Left lung (tissue), 10 donors: ENCODE results near the gene TSC22D1. TPM values are rescaled to one million over a fixed set of nuclear protein-coding genes. Genes with fewer than 3 reads are reported as not detected.
A peak's percentile ranks its signal among the peaks of the same experiment; 100 is the strongest.

ENCODE experiments used
- ATAC-seq: fragments of 200-7000 bp; cut with Tn5 transposase; one replicate; pipeline ENCODE4 v1.9.1; 2020; ENCODE audit warnings: moderate library complexity
- DNase-seq, 4 donors: peaks; one replicate each; pipeline ENCODE4 v3.0.0-alpha.2; 2013 to 2020
- H3K27ac ChIP-seq, 2 donors: fragments of 200-600 bp; sonication (generic) in 1 of 2; one replicate each; pipeline versions ENCODE4 v1.5.0 to v1.8.0; 2020 to 2021
- H3K27me3 ChIP-seq, 2 donors: fragments of 200-600 bp; sonication (generic) in 1 of 2; one replicate each; pipeline versions ENCODE4 v1.5.0 to v1.8.0; 2020 to 2021
- H3K36me3 ChIP-seq, 2 donors: fragments of 200-600 bp; sonication (generic) in 1 of 2; one replicate each; pipeline versions ENCODE4 v1.5.0 to v1.8.0; 2020 to 2021
- H3K4me1 ChIP-seq, 2 donors: fragments of 200-600 bp; one replicate each; pipeline ENCODE4 v1.8.0; 2021
- H3K4me3 ChIP-seq, 2 donors: fragments of 200-600 bp; sonication (generic) in 1 of 2; one replicate each; pipeline versions ENCODE4 v1.5.0 to v1.8.0; 2020 to 2021; ENCODE audit warnings: mild to moderate bottlenecking in 1 of 2
- H3K9me3 ChIP-seq, 2 donors: fragments of 200-600 bp; sonication (generic) in 1 of 2; one replicate each; pipeline versions ENCODE4 v1.5.0 to v1.8.0; 2020 to 2021
- intact Hi-C, 2 donors: fragments of 100-400 bp; cut with DNase I; formaldehyde crosslinking; loops; one replicate each; pipeline versions ENCODE4 v1.11.2 to v1.14.2; 2022
- polyA plus RNA-seq, 6 donors: library from polyadenylated mRNA; unstranded; fragments of 120-200 nt; gene quantifications; one replicate each; pipeline ENCODE4 v1.2.1, GENCODE V29; 2013; ENCODE audit not compliant: insufficient read length in 6 of 6
- total RNA-seq, 2 donors: library from RNA; stranded (reverse); fragmentation: NEBNext Ultra II Directional; extraction: Animal tissue kit (Norgen Biotek cat#: 25700); gene quantifications; one replicate each; pipeline ENCODE4 v1.2.1, GENCODE V29; 2021
- TF ChIP-seq, protein P1 (sequence below), 2 donors: fragments of 200-600 bp; sonication (generic) in 1 of 2; IDR thresholded peaks; one replicate each; pipeline versions ENCODE4 v1.5.0 to v1.8.0; 2021; ENCODE audit warnings: antibody characterized with exemption in 2 of 2
- donor health status: DM: no; HTN: yes; CAD: no.
- donor health status: DM: no; HTN: no; CAD: no.

TSC22D1 gene
- total and polyA plus RNA-seq, 8 donors: 95.4 to 192 (median 182) TPM

DNA sequence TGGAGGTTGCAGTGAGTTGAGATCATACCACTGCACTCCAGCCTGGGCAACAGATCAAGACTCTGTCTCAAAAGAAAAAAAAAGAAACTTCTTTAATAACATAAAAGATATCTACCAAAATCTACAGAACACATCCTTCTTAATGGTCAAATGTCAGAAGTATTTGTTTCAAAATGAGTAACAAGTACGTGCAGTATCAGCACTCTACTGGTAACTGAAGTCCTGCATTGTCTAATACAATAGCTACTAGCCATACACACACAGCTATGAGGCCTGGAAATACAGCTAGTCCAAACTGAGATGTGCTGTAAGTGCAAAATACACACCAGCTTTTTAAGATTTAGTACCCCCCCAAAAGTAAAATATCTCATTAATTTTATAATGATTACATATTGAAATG, 88.1 kb downstream of the TSC22D1 start:
- Histone ChIP-seq H3K27ac (no peak overlapping the region), H3K9me3 (no peaks in the 10 kb centered on the region), H3K27me3 (no peaks in the 10 kb centered on the region), H3K36me3 (no peaks in the 10 kb centered on the region), H3K4me1 (peaks cover 0 to 16% of the 10 kb centered on the region in 2 donors), H3K4me3 (no peak overlapping the region)
- TF ChIP-seq, protein P1, sequence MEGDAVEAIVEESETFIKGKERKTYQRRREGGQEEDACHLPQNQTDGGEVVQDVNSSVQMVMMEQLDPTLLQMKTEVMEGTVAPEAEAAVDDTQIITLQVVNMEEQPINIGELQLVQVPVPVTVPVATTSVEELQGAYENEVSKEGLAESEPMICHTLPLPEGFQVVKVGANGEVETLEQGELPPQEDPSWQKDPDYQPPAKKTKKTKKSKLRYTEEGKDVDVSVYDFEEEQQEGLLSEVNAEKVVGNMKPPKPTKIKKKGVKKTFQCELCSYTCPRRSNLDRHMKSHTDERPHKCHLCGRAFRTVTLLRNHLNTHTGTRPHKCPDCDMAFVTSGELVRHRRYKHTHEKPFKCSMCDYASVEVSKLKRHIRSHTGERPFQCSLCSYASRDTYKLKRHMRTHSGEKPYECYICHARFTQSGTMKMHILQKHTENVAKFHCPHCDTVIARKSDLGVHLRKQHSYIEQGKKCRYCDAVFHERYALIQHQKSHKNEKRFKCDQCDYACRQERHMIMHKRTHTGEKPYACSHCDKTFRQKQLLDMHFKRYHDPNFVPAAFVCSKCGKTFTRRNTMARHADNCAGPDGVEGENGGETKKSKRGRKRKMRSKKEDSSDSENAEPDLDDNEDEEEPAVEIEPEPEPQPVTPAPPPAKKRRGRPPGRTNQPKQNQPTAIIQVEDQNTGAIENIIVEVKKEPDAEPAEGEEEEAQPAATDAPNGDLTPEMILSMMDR (IDR thresholded peaks at IDR 0.05): no peak
- DNase-seq: no peak
- no peak for ATAC-seq
- intact Hi-C loops: loop anchor here in 1 of 2 donors (10.0 kb wide), 1 partner anchor 487 kb away; no protein-coding TSS in a partner anchor

DNA sequence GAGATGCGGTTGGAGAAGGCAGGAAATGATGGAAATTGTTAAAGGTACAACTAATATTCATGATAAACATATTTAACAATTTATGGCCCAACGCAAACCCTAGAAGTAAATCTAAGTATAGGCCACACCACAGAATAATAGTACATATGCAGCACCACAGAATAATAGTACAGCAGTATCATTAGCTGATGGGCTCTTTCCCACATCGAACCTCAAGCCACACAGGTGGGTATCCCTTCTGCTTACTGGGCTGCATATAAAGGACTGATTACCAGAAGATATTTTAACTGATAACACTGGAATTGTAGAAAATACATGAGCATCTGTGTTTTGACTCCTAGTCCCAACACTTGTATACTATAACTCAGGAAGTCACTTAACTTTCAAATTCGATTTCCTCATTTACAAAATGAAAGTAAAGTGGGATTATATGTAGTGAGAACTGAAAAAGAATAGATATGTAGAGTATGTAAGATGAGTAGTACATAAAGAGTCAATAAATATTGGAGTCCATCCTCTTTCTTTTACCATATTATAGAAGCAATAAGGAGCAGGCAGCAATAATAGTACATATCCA, 91.5 kb downstream of the TSC22D1 start:
- TF ChIP-seq, protein P1 (IDR thresholded peaks at IDR 0.05): no peak
- Histone ChIP-seq H3K9me3 (no peaks in the 10 kb centered on the region), H3K27ac (no peak overlapping the region), H3K36me3 (no peaks in the 10 kb centered on the region), H3K4me1 (peaks cover 0 to 16% of the 10 kb centered on the region in 2 donors), H3K4me3 (no peak overlapping the region), H3K27me3 (no peaks in the 10 kb centered on the region)
- intact Hi-C loops: loop anchor here in 1 of 2 donors (10.0 kb wide), 1 partner anchor 490 kb away; no protein-coding TSS in a partner anchor
- DNase-seq (no peak), ATAC-seq (no peak)

DNA sequence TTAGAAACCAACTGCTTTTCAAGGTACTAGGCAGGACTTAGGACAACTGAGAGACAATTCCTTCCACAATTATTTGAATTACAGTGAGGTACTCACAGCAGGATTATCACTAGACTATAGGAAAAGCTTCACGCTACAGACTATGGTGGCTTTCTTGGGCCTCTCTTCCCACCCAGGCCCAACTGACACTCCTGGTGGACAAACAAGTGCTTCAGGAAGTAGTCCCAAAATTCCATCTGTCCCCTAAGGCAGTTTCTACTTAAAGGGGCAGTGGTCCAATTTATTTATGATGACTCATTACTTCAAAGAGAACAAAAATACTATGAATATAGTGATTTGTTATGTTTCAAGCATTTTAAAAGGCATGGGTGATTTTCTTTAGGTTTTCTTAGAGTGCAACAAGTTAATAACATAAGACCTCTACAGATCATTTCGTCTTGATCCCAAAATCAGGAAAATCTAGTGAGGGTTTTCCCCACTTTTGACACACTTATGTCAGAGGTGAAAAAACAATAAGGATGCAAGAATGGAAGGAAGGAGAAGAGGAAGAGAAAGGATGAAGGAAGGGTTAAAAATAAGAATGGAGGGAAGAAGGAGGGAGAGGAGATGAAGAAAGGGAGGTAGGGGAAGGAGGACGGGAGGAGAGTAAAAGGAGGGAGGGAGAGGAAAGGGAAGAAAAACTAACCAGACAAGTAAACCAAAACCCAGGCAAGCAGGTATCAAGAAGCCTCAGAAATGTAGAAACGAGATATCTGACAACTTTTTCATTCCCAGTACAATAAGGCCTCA, 101.8 kb downstream of the TSC22D1 start:
- intact Hi-C loops: no loop called here
- ATAC-seq: no peak

DNA sequence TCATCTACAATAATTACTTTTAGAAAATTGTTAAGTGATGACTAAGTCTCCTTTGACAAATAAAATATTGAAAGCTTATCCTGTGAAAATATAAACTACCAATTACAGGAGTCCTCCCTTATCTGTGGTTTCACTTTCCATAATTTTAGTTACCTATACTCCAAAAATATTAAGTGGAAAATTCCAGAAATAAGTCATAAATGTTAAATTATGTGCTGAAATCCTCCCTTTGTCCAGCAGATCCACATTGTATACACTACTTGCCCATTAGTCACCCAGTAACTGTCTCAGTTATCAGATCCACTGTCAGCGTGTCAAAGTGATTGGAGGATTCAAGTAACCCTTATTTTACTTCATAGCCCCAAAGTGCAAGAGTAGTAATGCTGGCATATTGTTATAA, 104.4 kb downstream of the TSC22D1 start:
- DNase-seq: no peak
- H3K4me1 ChIP-seq: peaks cover 0 to 11% of the 10 kb centered on the region in 2 donors
- H3K27ac ChIP-seq: no peak overlapping the region
- peak; percentile 17 for ATAC-seq
- no peaks in the 10 kb centered on the region for H3K27me3 ChIP-seq
- no peaks in the 10 kb centered on the region for H3K9me3 ChIP-seq
- H3K36me3 ChIP-seq: no peaks in the 10 kb centered on the region
- intact Hi-C loops: no loop called here
- H3K4me3 ChIP-seq: no peak overlapping the region
- TF ChIP-seq, protein P1 (IDR thresholded peaks at IDR 0.05): no peak

More for the DNA sequence above, 101.8 kb downstream of the TSC22D1 start:
- Histone ChIP-seq H3K4me3 (no peak overlapping the region), H3K27ac (no peak overlapping the region), H3K36me3 (no peaks in the 10 kb centered on the region), H3K9me3 (no peaks in the 10 kb centered on the region), H3K4me1 (peaks cover 0 to 11% of the 10 kb centered on the region in 2 donors), H3K27me3 (no peaks in the 10 kb centered on the region)
- no peak for DNase-seq
- TF ChIP-seq, protein P1 (IDR thresholded peaks at IDR 0.05): no peak
